Epidermal melanocyte (primary cell): ENCODE results near the gene DAP.

Experiments
- DNase-seq: peaks from one replicate; pipeline ENCODE4 v3.0.0; 2011; ENCODE audit warnings: low spot score; ENCODE audit not compliant: insufficient read length

Gene DAP

GRCh38 chr5:10760921-10761184, 181 bp downstream of the DAP start:
- DNase-seq: no peak

- no peak for DNase-seq
Observed at GRCh38 chr5:10760096-10760920, 726 bp downstream of the DAP start.

- DNase-seq: no peak
Observed at GRCh38 chr5:10759111-10759510, 1.9 kb downstream of the DAP start.

- DNase-seq: no peak
Observed at GRCh38 chr5:10757922-10758555, 3.0 kb downstream of the DAP start.

- no peak for DNase-seq
Observed at GRCh38 chr5:10757043-10757442, 4.0 kb downstream of the DAP start.

GRCh38 chr5:10756549-10756948, 4.5 kb downstream of the DAP start:
- DNase-seq: no peak

GRCh38 chr5:10753178-10753577, 7.9 kb downstream of the DAP start:
- no peak for DNase-seq

- DNase-seq: no peak
Observed at GRCh38 chr5:10752451-10752850, 8.6 kb downstream of the DAP start.

- DNase-seq: no peak
Observed at GRCh38 chr5:10750909-10751308, 10.1 kb downstream of the DAP start.

- no peak for DNase-seq
Observed at GRCh38 chr5:10747678-10748622, 13.1 kb downstream of the DAP start.

GRCh38 chr5:10746711-10747110, 14.3 kb downstream of the DAP start:
- DNase-seq: no peak

- DNase-seq: no peak
Observed at GRCh38 chr5:10745133-10745532, 15.9 kb downstream of the DAP start.

GRCh38 chr5:10744681-10745080, 16.4 kb downstream of the DAP start:
- no peak for DNase-seq

GRCh38 chr5:10743951-10744350, 17.1 kb downstream of the DAP start:
- no peak for DNase-seq

GRCh38 chr5:10743526-10743925, 17.5 kb downstream of the DAP start:
- no peak for DNase-seq

GRCh38 chr5:10741661-10742060, 19.4 kb downstream of the DAP start:
- no peak for DNase-seq

- DNase-seq: no peak
Observed at GRCh38 chr5:10740384-10740783, 20.6 kb downstream of the DAP start.

- no peak for DNase-seq
Observed at GRCh38 chr5:10737880-10738279, 23.2 kb downstream of the DAP start.

- DNase-seq: no peak
Observed at GRCh38 chr5:10736808-10737207, 24.2 kb downstream of the DAP start.

GRCh38 chr5:10736354-10736753, 24.7 kb downstream of the DAP start:
- DNase-seq: no peak

GRCh38 chr5:10735569-10736276, 25.3 kb downstream of the DAP start:
- DNase-seq: no peak
